ENCODE results near the gene RPL18.
A peak's percentile ranks its signal among the peaks of the same experiment; 100 is the strongest.

RPL18 gene

GRCh38 chr19:48618916-48619691, at the start of gene RPL18, which contains the start of gene SPHK2:
RPL18 (minus strand) TSS chr19:48619178; CDS start chr19:48619143, 35 bp downstream.
SPHK2 (plus strand) TSS chr19:48619506; CDS start chr19:48620515, 1,009 bp downstream.
- Histone ChIP-seq H3K27me3 (ENCODE audit: insufficient read depth, low read depth, severe bottlenecking) (no peaks in the 10 kb centered on the region), H3K36me3 (peaks cover 42% of the 10 kb centered on the region), H3K4me3 (ENCODE audit: low read depth, low read length) (peak within 1 kb of the TSS; percentile 97), H3K9me3 (ENCODE audit: severe bottlenecking) (no peaks in the 10 kb centered on the region), H3K27ac (peak within 1 kb of the TSS; percentile 86)
- no peak for TF ChIP-seq CTCF (IDR thresholded peaks at IDR 0.05; ENCODE audit: low read depth, low read length)
- peak; percentile 98 for DNase-seq

- Histone ChIP-seq H3K36me3 (no peaks in the 10 kb centered on the region), H3K9me3 (ENCODE audit: severe bottlenecking) (no peaks in the 10 kb centered on the region), H3K4me3 (ENCODE audit: low read depth, low read length) (no peak overlapping the region), H3K27ac (no peak overlapping the region), H3K27me3 (ENCODE audit: insufficient read depth, low read depth, severe bottlenecking) (no peaks in the 10 kb centered on the region)
- no peak for TF ChIP-seq CTCF (IDR thresholded peaks at IDR 0.05; ENCODE audit: low read depth, low read length)
- no peak for DNase-seq
Measured at GRCh38 chr19:48668761-48669160, 49.8 kb upstream of the RPL18 start.

- no peak overlapping the region for H3K4me3 ChIP-seq (ENCODE audit: low read depth, low read length)
- no peaks in the 10 kb centered on the region for H3K27me3 ChIP-seq (ENCODE audit: insufficient read depth, low read depth, severe bottlenecking)
- H3K9me3 ChIP-seq (ENCODE audit: severe bottlenecking) = no peaks in the 10 kb centered on the region
- H3K27ac ChIP-seq = no peak overlapping the region
- H3K36me3 ChIP-seq = no peaks in the 10 kb centered on the region
- no peak for DNase-seq
- TF ChIP-seq CTCF (IDR thresholded peaks at IDR 0.05; ENCODE audit: low read depth, low read length) = no peak
Measured at GRCh38 chr19:48668332-48668731, 49.4 kb upstream of the RPL18 start.

- Histone ChIP-seq H3K27ac (no peak overlapping the region), H3K27me3 (ENCODE audit: insufficient read depth, low read depth, severe bottlenecking) (no peaks in the 10 kb centered on the region), H3K9me3 (ENCODE audit: severe bottlenecking) (no peaks in the 10 kb centered on the region), H3K4me3 (ENCODE audit: low read depth, low read length) (no peak overlapping the region), H3K36me3 (no peaks in the 10 kb centered on the region)
- no peak for DNase-seq
- no peak for TF ChIP-seq CTCF (IDR thresholded peaks at IDR 0.05; ENCODE audit: low read depth, low read length)
Measured at GRCh38 chr19:48665786-48666185, 46.8 kb upstream of the RPL18 start.

GRCh38 chr19:48664476-48664875, 45.5 kb upstream of the RPL18 start:
- TF ChIP-seq CTCF (IDR thresholded peaks at IDR 0.05; ENCODE audit: low read depth, low read length) = no peak
- Histone ChIP-seq H3K9me3 (ENCODE audit: severe bottlenecking) (no peaks in the 10 kb centered on the region), H3K27me3 (ENCODE audit: insufficient read depth, low read depth, severe bottlenecking) (no peaks in the 10 kb centered on the region)

More at GRCh38 chr19:48664476-48664875, 45.5 kb upstream of the RPL18 start:
- Histone ChIP-seq H3K36me3 (no peaks in the 10 kb centered on the region), H3K27ac (no peak overlapping the region), H3K4me3 (ENCODE audit: low read depth, low read length) (no peak overlapping the region)
- no peak for DNase-seq
